Activated naive CD4-positive, alpha-beta T cell treated with anti-CD3 and anti-CD28 coated beads for 36 hours (primary cell): ENCODE results near the gene TK2. TPM values are rescaled to one million over a fixed set of nuclear protein-coding genes. Genes with fewer than 3 reads are reported as not detected.

Experiments used
- CTCF ChIA-PET: fragments of 350-600 bp; sonication (Branson Sonifier 250); formaldehyde crosslinking; loops from one replicate; lab custom pipeline; 2021; ENCODE audit warnings: antibody characterized with exemption; lab: Charles Lee
- DNase-seq: peaks from one replicate; pipeline ENCODE4 v3.0.0-alpha.2; 2020
- H3K27ac Mint-ChIP-seq: one replicate; pipeline ENCODE4 v1.8.0; 2021; ENCODE audit warnings: mild to moderate bottlenecking, mixed read lengths
- H3K27me3 Mint-ChIP-seq: one replicate; pipeline ENCODE4 v1.8.0; 2021; ENCODE audit warnings: low read depth, mixed read lengths
- H3K36me3 Mint-ChIP-seq: one replicate; pipeline ENCODE4 v1.8.0; 2021; ENCODE audit warnings: low read depth, mixed read lengths
- H3K4me1 Mint-ChIP-seq: one replicate; pipeline ENCODE4 v1.8.0; 2021; ENCODE audit warnings: low read depth, mixed read lengths
- H3K4me3 Mint-ChIP-seq: one replicate; pipeline ENCODE4 v1.8.0; 2021; ENCODE audit warnings: mild to moderate bottlenecking, moderate library complexity, mixed read lengths
- H3K9me3 Mint-ChIP-seq: one replicate; pipeline ENCODE4 v1.8.0; 2021; ENCODE audit warnings: mixed read lengths
- intact Hi-C: fragments of 100-400 bp; cut with micrococcal nuclease; formaldehyde crosslinking; loops from one replicate; pipeline ENCODE4 v1.15.1; 2023
- total RNA-seq, 2 experiments: library from RNA; stranded (reverse); gene quantifications; one replicate each; pipeline ENCODE4 v1.2.3, GENCODE V29; 2021

TK2 gene
- total RNA-seq, 2 experiments from 2014 or later = 5.7 to 5.9 TPM

DNA sequence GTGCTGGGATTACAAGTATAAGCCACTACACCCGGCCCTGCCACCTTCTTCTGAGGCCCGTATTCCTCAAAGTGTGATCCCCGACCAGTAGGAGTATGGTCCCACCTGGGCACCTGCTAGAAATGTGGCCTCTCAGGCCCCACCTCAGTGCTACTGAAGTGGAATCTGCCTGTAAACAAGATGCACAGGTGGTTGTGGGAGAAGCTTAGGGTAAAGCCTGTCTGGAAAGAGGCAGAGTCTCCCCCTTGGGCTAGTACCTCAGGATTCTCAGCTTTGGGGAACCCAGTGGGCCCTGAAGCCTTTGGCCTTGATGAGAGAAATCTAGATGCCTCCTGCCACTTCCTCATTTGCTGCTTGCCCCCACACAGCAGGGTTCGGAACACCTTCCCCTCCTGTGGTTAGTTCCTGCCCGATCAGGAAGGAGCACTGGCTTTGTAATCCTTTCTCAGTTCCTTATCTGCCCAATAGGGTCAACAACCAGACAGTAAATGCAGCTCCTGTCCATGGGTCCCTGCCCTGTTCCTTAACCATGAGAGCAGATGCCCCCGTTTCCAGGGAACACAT lies 25.2 kb downstream of the TK2 start:
- intact Hi-C loops = loop anchor here (1.0 kb wide), 1 partner anchor 8 kb away; no protein-coding TSS in a partner anchor
- H3K4me3 Mint-ChIP-seq = no peak overlapping the region
- no peaks in the 10 kb centered on the region for H3K36me3 Mint-ChIP-seq
- CTCF ChIA-PET = interaction anchor here (0.6 to 4.2 kb wide), 2 partner anchors 49 to 345 kb away, joined by 4 to 17 read pairs; no protein-coding TSS in a partner anchor
- H3K27me3 Mint-ChIP-seq = no peaks in the 10 kb centered on the region
- peak overlapping the region; percentile 54 for H3K27ac Mint-ChIP-seq
- no peaks in the 10 kb centered on the region for H3K9me3 Mint-ChIP-seq
- H3K4me1 Mint-ChIP-seq = peaks cover 63% of the 10 kb centered on the region
- no peak for DNase-seq

DNA sequence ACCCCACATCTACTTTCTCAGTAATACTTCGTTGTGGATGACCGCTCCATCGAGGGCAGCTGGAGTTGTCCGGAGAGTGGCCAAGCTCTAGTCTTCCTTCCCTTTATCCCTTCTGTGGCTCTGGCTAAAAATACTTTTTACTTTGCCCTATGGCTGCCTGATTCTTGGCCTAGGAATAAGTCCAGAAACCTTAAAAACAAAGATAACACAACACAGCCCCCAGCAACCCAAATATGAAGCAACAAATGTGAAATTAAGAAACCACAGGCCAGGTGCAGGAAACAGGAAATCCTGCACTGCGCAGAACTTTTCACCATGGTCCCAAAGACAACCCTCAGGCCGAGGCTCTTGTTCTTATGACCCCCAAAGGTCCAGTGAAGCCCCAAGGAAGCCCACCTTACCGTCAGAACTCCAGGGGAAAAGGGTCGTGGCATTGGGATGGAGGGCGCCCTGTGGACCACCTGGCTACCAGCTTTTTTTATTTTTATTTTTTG lies 26.0 kb downstream of the TK2 start:
- Mint-ChIP-seq H3K9me3 (no peaks in the 10 kb centered on the region), H3K4me1 (peaks cover 66% of the 10 kb centered on the region), H3K4me3 (peak overlapping the region; percentile 44), H3K36me3 (no peaks in the 10 kb centered on the region), H3K27ac (peak overlapping the region; percentile 85), H3K27me3 (no peaks in the 10 kb centered on the region)
- DNase-seq = peak; percentile 67
- CTCF ChIA-PET = interaction anchor here (1.2 to 4.2 kb wide), 2 partner anchors 48 to 307 kb away, joined by 3 to 17 read pairs; partner anchors contain the start of gene NAE1
- intact Hi-C loops = loop anchor here (1.0 kb wide), 1 partner anchor 8 kb away; no protein-coding TSS in a partner anchor

DNA sequence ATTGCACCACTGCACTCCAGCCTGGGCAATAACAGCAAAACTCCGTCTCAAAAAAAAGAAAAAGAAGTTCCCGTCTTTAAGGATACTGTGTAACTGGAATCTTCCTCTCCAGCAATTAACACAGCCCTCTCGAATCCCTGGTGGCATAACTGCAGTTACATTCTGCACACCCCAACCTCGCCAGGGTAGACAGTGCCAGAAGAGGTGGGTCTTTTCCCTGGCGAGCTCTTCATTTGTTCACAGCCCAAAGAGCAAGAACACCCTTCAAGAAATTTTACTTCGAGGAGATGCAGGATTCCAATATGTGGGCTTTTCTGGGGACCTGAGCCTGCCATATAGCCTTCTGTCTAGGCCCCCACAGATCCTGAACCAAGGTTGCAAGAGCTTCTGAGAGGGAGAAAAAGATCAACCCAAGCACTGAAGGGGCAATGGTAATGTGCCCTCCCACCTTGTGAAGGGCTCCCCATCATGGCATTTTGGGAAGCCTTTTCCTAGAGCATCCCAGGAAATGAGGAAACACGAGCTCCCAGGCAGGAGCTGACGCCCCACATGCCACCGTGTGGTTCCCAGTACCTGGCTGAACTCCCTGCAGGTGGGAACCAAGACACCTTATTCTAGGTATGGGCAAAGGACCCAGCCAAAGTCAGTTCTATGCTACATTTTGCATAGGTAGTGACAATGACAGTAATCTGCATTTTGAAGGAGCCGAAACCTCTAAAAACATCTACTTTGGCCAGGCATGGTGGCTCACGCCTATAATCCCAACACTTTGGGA lies 26.9 kb downstream of the TK2 start:
- CTCF ChIA-PET = interaction anchor here (0.5 to 4.4 kb wide), 9 partner anchors 20 to 437 kb away, joined by 3 to 23 read pairs (median 5); partner anchors contain the start of genes CKLF and NAE1
- no peaks in the 10 kb centered on the region for H3K27me3 Mint-ChIP-seq
- intact Hi-C loops = loop anchor here (1.0 kb wide), 4 partner anchors 29 to 350 kb away; partner anchors contain the start of genes CKLF and CMTM3
- no peaks in the 10 kb centered on the region for H3K9me3 Mint-ChIP-seq
- peak overlapping the region; percentile 6 for H3K4me3 Mint-ChIP-seq
- peak overlapping the region; percentile 85 for H3K27ac Mint-ChIP-seq
- H3K4me1 Mint-ChIP-seq = peaks cover 69% of the 10 kb centered on the region
- DNase-seq = no peak
- H3K36me3 Mint-ChIP-seq = no peaks in the 10 kb centered on the region

DNA sequence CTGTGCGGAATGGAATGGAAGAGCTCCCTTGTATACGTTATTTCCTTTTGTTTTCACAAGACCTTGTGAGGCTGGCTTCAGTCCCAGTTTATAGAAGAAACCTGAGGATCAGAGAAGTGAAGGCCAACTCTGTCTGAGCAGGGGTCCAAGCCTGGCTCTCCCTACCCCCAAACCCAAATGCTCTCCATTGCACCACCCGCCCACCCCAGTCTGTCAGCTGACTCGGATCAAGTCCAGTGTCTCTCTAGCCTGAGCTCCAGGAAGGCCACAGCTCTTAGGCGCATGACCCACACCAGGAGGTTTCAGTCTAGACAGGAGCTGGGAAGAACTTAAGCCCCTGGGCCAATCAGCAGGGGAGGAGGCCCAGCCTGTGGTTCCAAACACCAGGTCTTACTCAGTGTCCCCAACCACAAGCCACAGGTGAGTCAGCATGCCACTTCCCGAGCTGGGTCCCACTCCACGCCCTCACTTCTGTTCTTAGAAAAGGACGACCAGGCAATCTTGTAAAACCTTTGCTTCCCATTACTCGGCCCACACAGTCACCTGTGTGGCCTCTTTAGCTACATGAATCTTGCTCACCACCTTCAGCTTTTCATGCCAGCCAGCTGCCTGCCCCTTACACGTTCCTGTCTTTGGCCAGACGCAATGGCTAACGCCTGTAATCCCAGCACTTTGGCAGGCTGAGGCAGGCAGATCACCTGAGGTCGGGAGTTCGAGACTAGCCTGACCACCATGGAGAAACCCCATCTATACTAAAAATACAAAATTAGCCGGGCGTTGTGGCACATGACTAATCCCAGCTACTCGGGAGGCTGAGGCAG lies 27.8 kb downstream of the TK2 start:
- Mint-ChIP-seq H3K9me3 (no peaks in the 10 kb centered on the region), H3K4me1 (peaks cover 72% of the 10 kb centered on the region), H3K27me3 (no peaks in the 10 kb centered on the region), H3K4me3 (peak overlapping the region; percentile 50), H3K36me3 (no peaks in the 10 kb centered on the region), H3K27ac (peak overlapping the region; percentile 89)
- CTCF ChIA-PET = interaction anchor here (0.6 to 4.4 kb wide), 17 partner anchors 9 to 114 kb away, joined by 3 to 23 read pairs (median 4); partner anchors contain the start of gene CKLF
- DNase-seq = peak; percentile 98
- intact Hi-C loops = loop anchor here (1.0 kb wide), 4 partner anchors 30 to 351 kb away; partner anchors contain the start of genes CKLF and CMTM3

DNA sequence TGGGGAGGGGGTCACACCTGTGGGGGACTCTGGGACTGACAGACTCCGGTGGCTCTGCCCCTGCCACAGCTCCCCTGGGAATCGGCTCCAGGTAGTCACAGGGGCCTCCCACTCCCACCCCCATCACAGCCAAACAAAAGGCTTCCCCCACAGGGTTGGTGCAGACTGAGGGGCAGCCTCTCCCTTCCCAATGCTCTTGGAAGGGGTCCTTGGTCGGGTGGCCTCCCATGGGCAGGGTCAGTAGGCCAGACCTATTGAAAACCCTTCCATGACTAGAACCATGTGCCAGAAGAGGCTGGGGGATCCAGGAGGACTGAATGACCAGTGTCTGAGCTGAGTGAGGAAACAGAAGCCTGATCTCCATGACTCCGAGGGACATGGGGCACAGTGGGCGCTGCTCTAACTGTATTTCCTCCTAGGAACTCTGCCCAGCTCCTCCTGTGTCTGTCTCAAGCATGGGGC lies 28.6 kb downstream of the TK2 start:
- intact Hi-C loops = no loop called here
- Mint-ChIP-seq H3K4me3 (peak overlapping the region; percentile 50), H3K4me1 (peaks cover 81% of the 10 kb centered on the region), H3K27ac (peak overlapping the region; percentile 89), H3K36me3 (no peaks in the 10 kb centered on the region), H3K27me3 (no peaks in the 10 kb centered on the region), H3K9me3 (no peaks in the 10 kb centered on the region)
- CTCF ChIA-PET = interaction anchor here (0.6 to 4.4 kb wide), 13 partner anchors 15 to 164 kb away, joined by 3 to 23 read pairs (median 4); partner anchors contain the start of gene CKLF
- DNase-seq = no peak

DNA sequence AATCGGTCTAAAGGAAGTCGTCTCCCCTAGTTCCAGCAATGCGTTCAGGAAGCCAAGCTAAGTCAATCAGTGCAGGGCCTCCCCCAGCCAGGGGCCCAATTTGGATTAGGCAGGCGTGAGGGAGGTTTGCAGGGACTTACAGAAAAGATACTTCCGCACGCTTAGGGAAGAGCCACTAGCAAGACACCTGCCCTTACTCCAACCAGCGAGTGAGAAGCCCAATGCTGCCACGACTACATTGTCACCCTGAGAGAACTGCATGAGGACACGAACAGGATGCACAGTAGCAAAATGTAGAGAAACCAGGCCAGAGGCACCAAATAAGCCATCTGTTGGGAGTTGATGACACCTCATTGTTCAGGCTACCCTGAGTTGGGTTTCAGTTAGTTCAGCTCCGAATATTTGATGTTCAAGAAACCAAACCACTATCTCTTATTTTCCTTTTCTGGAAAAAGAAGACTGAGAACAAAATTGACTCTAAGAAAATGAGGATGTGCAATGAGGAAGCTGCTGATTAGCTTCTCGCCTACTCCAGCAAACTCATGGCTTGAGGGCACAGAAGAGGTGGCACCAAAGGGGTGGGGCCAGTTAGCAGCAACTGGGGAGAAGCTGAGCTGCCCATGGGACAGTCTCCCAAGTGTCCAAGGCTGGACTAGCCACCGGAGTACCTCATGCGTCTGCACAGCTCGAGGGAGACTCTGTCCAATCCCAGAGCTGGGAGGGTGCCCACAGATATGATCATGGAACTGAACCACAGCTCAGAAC lies 29.3 kb downstream of the TK2 start:
- Mint-ChIP-seq H3K4me3 (no peak overlapping the region), H3K27ac (peak overlapping the region; percentile 73), H3K4me1 (peaks cover 88% of the 10 kb centered on the region), H3K36me3 (no peaks in the 10 kb centered on the region), H3K9me3 (no peaks in the 10 kb centered on the region), H3K27me3 (no peaks in the 10 kb centered on the region)
- DNase-seq = peak; percentile 46
- intact Hi-C loops = no loop called here
- CTCF ChIA-PET = interaction anchor here (1.2 to 4.4 kb wide), 5 partner anchors 31 to 163 kb away, joined by 3 to 23 read pairs (median 4); partner anchors contain the start of gene CKLF

DNA sequence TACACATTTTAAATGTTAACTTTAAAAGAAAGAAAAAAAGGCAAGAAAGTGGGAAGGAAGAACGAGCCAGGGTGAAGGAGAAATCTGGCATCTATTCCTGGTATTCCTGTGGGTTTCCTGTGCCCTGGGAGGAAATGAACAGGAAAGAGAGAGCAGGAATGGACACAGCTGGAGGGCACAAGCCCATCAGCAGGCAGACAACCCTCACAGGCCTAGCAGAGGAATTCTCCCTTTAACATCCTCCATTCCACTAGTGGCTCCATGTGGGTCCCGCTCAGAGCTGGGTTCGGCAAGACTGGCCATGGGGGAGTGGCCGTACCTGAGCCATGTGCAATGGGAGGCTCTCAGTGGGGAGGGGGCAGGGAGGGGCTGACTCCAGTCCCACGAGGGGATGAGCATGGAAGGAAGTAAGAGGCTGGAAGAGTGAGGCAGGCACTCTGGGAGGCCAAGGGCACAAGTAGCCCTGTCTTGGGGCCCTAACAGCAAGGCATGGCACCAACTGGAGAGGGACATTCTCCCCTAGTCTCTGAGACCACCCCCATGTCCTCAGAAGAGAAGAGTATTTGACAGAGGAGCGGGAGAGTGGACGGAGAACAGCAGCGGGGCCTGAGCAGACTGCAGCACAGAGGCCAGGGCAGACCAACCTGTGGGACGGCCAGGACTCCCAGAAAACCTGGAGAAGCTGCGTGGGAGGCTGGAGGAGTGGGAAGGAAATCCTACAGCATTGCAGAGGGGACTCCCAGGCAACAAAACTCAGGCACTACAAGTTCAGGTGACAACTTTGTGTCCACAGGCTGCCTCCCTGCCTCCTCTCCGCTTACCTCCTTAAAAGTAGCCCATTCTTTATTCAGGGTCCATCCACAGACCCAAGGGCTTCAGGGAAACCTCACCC lies 30.2 kb downstream of the TK2 start:
- H3K9me3 Mint-ChIP-seq = no peaks in the 10 kb centered on the region
- H3K4me3 Mint-ChIP-seq = no peak overlapping the region
- intact Hi-C loops = no loop called here
- H3K27ac Mint-ChIP-seq = peak overlapping the region; percentile 73
- H3K27me3 Mint-ChIP-seq = no peaks in the 10 kb centered on the region
- CTCF ChIA-PET = interaction anchor here (4.4 kb wide), 1 partner anchor 32 kb away, joined by 23 read pairs; the partner anchor contains the start of gene CKLF
- peaks cover 87% of the 10 kb centered on the region for H3K4me1 Mint-ChIP-seq
- DNase-seq = no peak
- no peaks in the 10 kb centered on the region for H3K36me3 Mint-ChIP-seq

DNA sequence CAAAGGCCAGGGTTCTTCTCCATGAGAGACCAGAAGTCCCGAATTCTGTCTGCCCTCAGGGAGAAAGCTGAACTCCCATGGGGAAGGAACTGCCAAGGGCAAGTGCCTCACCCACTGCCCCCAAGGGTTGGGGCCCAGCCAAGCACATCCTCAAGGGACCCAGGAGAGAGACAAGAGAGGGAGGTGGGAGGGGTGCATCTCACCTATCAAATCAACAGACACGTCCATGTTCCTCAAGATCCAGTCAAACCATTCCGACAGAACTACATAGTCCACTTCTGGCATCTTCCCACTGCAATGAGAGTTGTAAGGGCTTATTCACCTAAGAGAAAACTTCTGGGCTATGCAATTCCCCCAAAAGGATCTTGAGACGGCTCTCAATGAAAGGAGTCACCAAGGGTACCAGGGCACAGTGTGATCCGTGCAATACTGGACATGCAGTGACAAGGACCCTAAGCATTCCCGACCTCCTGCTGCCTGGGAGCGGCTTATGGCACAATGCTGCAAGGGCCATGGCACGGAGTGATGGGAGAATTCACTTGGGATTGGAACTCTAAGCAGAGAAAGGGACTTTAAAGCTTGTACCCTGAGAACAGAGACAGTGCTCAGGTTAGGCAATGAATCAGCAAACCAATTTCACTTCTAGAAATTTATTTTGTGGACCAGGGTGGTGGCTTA lies 32.2 kb downstream of the TK2 start:
- no peaks in the 10 kb centered on the region for H3K9me3 Mint-ChIP-seq
- H3K4me3 Mint-ChIP-seq = peak overlapping the region; percentile 9
- H3K36me3 Mint-ChIP-seq = no peaks in the 10 kb centered on the region
- CTCF ChIA-PET = interaction anchor here (1.2 kb wide), 2 partner anchors 30 to 112 kb away, joined by 4 to 5 read pairs; no protein-coding TSS in a partner anchor
- intact Hi-C loops = loop anchor here (1.0 to 2.0 kb wide), 6 partner anchors 34 to 356 kb away; no protein-coding TSS in a partner anchor
- peak overlapping the region; percentile 93 for H3K27ac Mint-ChIP-seq
- no peak for DNase-seq
- peaks cover 67% of the 10 kb centered on the region for H3K4me1 Mint-ChIP-seq
- no peaks in the 10 kb centered on the region for H3K27me3 Mint-ChIP-seq

DNA sequence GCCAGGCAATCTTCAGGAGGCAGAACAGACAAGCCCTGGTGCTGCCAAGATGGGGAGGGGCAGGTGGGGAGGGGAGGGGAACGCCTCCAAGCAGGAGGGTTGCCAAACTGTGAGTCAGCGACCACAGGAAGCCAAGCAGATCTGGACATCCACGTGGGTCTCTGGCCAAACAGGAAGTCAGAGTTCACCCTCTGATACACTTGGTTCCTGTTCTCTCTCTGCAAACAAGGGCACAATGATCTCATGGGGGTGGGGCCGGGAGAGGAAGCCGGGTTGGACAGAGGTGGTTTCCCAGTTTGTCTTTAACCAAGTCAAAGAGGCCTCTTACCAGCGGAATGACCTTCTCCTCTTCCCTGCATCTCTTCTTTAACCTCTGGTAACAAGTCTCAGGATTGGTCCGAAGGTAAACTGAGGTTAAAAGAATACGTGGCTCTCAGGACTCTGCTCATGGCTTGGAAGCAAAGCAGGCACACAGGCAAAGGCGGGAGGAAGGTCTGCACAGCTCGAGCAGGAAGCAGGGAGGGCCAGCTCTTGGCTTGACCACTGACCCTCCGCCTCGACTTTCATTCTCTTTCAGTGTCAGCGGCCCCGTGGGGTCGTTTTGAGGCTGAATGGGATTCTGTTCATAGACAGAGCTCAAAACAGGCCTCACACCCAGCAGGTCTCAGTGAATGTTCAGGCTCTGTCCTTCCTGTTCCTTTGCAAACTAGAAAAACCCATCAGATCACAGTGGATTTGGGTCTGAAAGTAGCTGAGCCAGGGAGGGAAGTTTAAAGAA lies 32.9 kb downstream of the TK2 start:
- CTCF ChIA-PET = interaction anchor here (1.2 kb wide), 2 partner anchors 31 to 112 kb away, joined by 4 to 5 read pairs; no protein-coding TSS in a partner anchor
- peak overlapping the region; percentile 68 for H3K4me3 Mint-ChIP-seq
- DNase-seq = peak; percentile 96
- peak overlapping the region; percentile 93 for H3K27ac Mint-ChIP-seq
- H3K36me3 Mint-ChIP-seq = no peaks in the 10 kb centered on the region
- H3K4me1 Mint-ChIP-seq = peaks cover 60% of the 10 kb centered on the region
- no peaks in the 10 kb centered on the region for H3K27me3 Mint-ChIP-seq
- intact Hi-C loops = loop anchor here (1.0 to 2.0 kb wide), 7 partner anchors 7 to 356 kb away; no protein-coding TSS in a partner anchor
- H3K9me3 Mint-ChIP-seq = no peaks in the 10 kb centered on the region
